Dedifferentiated amniotic fluid mesenchymal stem cell (primary cell): ENCODE data around the gene ERBB4.

Experiments used
- DNase-seq: peaks from one replicate; pipeline ENCODE4 v3.0.0-alpha.2; 2016; ENCODE audit errors: extremely low spot score

ERBB4 gene

DNA sequence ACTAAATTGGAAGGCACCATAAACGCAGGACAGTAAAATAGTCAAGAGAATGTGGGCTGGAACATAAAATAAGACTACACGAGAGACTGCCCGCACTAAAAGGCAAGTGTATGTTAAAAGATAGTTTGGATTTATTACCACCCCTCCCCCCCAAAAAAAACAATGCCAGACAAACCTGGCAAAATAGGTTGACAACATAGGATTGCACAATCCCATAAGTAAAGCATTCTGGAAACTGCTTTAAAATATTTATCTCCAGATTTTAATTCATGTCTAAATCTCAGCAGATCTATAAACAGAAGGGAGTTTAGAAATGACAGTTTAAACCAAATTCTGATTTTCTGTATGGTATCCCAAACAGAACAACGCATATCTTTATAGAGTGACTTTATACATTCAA is 455.1 kb downstream of the ERBB4 start:
- DNase-seq = no peak

DNA sequence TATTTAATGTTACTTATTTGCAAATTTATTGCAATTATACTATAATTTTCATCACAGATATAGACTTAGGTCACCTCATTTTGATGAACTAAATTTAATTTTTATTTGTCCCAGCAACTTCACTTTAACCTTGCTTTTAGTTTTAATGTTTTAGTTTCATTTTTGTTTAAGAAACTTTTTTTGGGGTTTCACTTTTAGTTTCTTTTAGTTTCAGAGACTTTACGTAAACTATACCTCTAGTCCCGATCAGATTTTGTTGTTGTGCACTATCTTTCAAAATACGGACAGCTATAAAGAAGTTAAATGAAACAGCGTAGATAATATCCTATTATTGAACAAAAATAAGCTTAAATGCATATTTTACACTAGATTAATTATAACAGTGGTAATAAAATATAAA is 460.5 kb downstream of the ERBB4 start:
- DNase-seq = no peak

DNA sequence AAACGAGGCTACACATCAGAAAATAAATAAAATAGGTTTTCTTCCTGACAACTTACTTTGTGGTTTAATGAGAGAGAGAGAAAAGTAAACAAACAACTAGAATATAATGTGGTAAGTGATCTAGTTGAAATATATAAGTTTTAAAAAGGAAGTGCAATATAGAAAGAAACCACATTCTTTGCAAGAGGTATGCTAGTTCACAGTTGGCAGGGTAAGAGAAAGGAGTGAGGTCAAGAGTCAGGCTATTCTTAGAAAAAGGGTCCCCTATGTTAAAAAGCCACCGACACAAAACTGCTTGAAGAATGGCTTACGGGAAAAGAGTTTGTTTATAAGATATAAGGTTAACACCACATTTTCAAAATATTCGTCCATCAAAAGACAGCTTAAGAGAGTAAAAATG is 462.1 kb downstream of the ERBB4 start:
- no peak for DNase-seq

GRCh38 chr2:212073360-212073759 is 465.2 kb downstream of the ERBB4 start:
- DNase-seq = no peak

GRCh38 chr2:212066546-212066945 is 472.1 kb downstream of the ERBB4 start:
- no peak for DNase-seq

DNA sequence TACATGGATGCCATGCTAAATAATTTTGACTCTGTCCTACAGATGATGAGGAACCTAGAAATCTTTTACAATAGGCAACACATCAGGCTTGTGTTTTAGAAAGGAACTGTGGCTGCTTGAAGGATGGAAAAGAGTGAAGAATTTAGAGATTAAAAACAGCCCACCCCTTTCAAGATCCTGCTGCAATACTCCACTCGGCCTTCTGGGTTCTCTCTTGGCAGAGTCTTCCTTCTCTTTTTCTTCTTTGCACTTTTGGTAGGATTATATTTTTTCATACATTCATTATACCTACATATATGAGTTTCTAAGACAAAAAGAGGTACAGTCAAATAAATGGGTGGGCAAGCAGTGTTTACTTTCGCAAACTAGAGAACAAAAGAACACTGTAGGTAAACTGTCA is 474.3 kb downstream of the ERBB4 start:
- no peak for DNase-seq

DNA sequence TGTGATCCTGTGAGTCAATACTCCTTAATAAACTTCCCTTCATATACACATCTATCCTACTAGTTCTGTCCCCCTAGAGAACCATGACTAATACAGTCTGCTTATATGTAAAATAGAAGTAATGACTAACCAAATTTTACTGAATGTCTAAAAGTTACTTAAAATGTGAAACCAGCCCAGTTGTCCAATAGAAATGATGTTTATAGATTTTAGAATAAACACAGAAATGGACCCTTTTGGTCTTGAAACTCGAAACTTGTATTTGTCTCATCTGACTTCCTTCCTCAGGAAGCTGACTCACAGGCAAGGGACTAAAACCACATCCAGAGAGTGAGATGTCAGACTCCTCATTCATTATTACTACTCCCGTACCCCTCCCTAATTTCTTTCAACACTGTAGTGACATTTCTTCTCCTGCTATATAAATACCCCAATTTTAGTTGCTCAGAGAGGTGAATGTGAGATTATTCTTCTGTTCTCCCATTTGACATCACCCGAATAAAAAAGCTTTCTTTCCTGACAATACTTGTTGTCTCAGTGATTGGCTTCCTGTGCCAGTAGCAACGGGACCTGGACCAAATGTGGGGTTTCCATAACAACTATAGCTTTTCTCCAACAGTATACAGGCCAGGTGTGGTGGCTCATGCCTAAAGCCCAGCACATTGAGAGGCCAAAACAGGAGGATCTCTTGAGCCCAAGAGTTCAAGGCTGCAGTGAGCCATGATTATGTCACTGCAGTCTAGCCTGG is 486.0 kb downstream of the ERBB4 start:
- DNase-seq = peak; percentile 16

DNA sequence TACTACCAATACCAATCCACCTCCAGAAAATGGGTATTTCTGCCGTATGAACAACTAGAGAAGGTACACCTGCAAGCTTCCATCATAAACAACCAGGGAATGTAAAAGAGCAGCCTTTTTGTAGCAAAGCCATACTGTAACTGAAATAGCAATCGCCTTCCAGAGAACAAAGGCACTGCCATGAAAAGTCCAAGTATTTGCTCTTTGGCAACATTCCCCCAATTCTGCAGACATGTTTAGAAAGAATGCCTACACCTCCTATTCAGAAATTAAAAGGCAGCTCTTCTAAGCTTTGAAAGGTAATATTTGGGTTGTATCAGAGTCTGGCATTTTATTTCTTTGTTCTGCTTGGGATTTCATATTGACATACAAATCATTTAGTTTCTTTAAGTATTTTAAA is 487.7 kb downstream of the ERBB4 start:
- DNase-seq = no peak

DNA sequence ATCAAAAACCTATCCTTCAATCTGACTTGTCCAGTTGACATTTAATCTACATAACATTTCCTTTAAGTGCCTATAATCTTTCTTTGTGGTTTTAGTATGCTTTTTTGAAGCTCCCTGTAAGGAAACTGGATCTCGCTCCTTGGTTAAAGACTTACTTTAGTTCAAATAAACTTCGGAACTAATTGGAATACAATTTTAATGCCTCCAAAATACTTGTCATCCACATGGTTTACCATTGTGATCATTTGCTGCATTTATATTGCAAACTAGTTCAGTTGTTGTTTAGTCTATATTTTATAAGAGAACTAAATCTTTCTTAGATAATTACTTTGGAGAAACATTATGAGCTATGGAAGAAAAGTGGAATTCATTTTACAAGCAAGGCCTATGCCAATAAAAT is 496.0 kb downstream of the ERBB4 start:
- DNase-seq = no peak

GRCh38 chr2:212037062-212037461 is 501.5 kb downstream of the ERBB4 start:
- DNase-seq = no peak

DNA sequence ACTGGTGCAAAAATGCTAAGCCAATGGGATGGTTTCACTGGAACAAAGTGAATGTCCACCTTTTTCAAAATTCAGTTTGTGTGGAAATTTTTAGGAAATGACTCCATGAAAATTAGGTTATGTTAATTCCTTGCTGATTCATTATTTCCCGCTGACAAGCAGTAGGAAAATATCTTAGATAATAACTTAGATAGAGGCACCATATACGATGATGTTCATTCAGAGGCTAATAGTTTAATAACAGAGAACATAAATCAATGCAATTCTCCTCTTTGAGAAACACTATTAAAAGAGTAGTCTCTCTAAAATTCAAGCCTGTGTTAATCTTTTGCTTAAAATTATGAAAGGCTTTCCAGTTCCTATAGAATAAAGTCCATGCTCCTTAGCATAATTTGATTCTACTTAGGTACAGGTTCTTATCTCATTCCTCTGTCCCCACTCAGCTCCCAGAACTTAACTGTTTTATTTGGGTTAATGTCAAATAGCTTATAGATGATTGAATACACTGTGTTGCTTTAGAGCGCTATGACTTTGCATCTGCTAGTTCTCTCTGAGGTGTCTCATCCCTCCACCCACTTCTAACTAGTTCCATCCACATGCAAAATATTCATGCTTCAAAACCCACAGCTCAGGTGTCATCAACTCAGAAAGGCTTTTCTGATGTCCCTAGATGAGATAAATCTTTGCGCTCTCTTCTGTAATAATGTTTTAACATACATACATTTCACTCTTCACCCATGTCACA is 503.6 kb downstream of the ERBB4 start:
- DNase-seq = no peak

- no peak for DNase-seq
These were observed 504.7 kb downstream of the ERBB4 start for GRCh38 chr2:212033888-212034287.

- peak; percentile 63 for DNase-seq
These were observed 505.9 kb downstream of the ERBB4 start for GRCh38 chr2:212032536-212033219.

- peak; percentile 79 for DNase-seq
These were observed 506.6 kb downstream of the ERBB4 start for GRCh38 chr2:212032032-212032431.

GRCh38 chr2:212030709-212031108 is 507.9 kb downstream of the ERBB4 start:
- DNase-seq = no peak

GRCh38 chr2:212028798-212029394 is 509.7 kb downstream of the ERBB4 start:
- no peak for DNase-seq

DNA sequence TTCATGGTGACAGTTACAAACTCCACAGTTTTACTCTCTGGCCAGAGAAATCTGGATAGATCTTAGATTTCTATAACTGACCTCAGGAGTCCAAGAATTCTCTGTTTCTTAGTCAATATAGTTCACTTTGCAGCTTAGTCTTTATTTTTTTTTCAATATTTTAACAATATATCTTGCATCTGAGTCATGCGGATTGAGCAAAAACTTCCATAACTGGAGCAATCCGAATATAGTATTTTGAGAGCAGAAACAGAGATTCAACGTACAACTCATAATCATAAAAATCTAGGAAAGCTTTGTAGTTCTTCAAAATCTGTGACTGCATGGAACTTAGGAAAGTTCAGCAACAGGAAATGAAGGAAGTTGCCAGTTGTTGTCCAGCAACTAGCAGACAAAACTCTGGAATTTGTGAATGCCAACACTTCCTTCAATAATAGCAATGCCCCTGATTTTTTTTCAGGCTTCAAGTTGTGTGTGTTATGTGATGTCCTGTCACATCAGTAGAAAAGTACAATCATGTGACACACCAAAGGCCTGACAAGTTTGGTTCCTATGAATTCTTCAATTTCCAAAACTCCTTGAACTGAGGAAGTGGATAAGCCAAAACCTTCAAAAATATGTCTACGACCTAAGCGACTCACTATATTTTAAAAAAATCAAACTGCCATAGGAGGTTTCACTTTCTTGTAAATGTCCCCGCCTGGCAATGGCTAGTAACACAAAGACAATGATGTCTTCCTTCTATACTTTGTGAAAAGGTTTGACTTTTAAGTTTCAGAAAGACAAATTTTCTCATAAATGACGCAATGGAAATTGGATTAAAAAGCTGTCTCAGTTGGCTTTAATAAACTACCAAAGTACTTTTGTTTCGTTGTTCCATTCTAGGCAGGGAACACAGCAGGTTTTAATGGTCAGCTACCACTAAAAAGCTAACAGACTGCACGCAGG is 510.6 kb downstream of the ERBB4 start:
- DNase-seq = peak; percentile 68

DNA sequence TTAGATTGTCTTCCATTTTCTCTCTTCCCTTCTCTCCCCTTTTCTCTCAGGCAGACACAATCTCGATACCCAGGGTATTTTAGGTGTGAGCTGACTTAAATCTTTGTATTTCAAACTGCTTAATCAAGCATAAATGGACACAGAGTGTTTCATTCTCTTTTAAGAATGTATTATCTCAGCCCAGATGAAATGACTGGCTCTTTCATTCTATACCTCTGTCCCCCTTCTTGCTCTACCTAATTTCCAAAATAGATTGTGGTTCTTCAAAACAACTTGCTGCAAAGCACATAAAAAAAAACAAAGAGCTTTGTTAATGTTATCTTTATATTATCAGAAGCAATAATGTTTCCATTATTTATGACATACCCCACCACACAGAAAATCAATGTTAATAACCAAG is 514.6 kb downstream of the ERBB4 start:
- DNase-seq = no peak

DNA sequence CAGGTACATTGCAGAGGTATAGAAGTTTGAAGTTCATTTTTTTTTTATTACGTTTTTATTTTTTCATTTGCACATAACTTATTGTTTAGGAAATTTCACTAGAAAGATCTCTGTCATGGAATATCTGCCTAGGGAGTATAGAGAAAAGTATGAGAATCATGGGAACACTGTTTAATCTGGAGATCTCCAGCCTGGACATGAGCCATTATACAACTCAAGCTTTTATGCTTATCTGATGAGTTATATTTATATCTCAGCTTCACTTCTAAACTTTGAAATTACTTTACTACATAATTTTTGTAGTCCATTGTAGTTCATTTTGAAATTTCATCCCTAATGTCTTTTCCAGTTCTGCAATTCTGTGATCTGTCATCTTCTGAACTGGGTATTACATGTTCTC is 515.6 kb downstream of the ERBB4 start:
- no peak for DNase-seq

- DNase-seq = no peak
These were observed 516.7 kb downstream of the ERBB4 start for GRCh38 chr2:212021947-212022346.

- no peak for DNase-seq
These were observed 523.0 kb downstream of the ERBB4 start for GRCh38 chr2:212015588-212015987.
